ENCODE measurements around the gene MTHFSD.

DNA sequence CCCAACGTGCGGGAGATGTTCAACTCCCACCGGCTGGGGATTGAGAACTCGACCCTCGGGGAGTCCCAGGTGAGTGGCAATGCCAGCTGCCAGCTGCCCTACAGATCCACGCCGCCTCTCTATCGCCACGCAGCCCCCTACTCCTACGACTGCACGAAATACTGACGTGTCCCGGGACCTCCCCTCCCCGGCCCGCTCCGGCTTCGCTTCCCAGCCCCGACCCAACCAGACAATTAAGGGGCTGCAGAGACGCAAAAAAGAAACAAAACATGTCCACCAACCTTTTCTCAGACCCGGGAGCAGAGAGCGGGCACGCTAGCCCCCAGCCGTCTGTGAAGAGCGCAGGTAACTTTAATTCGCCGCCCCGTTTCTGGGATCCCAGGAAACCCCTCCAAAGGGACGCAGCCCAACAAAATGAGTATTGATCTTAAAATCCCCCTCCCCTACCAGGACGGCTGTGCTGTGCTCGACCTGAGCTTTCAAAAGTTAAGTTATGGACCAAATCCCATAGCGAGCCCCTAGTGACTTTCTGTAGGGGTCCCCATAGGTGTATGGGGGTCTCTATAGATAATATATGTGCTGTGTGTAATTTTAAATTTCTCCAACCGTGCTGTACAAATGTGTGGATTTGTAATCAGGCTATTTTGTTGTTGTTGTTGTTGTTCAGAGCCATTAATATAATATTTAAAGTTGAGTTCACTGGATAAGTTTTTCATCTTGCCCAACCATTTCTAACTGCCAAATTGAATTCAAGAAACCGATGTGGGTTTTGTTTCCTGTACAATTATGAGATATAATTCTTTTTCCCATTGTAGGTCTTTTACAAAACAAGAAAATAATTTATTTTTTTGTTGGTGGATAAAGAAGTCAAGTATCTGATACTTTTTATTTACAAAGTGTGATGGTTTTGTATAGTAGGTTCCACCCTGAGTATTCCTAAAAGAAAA is 13.9 kb upstream of the MTHFSD start:
- TF ChIP-seq, protein P1, sequence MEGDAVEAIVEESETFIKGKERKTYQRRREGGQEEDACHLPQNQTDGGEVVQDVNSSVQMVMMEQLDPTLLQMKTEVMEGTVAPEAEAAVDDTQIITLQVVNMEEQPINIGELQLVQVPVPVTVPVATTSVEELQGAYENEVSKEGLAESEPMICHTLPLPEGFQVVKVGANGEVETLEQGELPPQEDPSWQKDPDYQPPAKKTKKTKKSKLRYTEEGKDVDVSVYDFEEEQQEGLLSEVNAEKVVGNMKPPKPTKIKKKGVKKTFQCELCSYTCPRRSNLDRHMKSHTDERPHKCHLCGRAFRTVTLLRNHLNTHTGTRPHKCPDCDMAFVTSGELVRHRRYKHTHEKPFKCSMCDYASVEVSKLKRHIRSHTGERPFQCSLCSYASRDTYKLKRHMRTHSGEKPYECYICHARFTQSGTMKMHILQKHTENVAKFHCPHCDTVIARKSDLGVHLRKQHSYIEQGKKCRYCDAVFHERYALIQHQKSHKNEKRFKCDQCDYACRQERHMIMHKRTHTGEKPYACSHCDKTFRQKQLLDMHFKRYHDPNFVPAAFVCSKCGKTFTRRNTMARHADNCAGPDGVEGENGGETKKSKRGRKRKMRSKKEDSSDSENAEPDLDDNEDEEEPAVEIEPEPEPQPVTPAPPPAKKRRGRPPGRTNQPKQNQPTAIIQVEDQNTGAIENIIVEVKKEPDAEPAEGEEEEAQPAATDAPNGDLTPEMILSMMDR (IDR thresholded peaks at IDR 0.05; ENCODE audit: poor library complexity), result no peak
- TF ChIP-seq EZH2 (IDR thresholded peaks at IDR 0.05; ENCODE audit: borderline replicate concordance), result peak; percentile 96
